GM19023 (cell line): ENCODE data around the gene TNIK.
"Not testable (repeated sequence)": the region's sequence is repeated elsewhere in the genome, so short reads cannot be mapped to it uniquely, and the experiment has no call there.

Experiments
- ATAC-seq: cut with Tn5 transposase; IDR thresholded peaks from one replicate; pipeline ENCODE4 v1.9.1; 2021; ENCODE audit warnings: mild to moderate bottlenecking, moderate library complexity; ENCODE audit not compliant: unreplicated experiment

Gene TNIK

DNA sequence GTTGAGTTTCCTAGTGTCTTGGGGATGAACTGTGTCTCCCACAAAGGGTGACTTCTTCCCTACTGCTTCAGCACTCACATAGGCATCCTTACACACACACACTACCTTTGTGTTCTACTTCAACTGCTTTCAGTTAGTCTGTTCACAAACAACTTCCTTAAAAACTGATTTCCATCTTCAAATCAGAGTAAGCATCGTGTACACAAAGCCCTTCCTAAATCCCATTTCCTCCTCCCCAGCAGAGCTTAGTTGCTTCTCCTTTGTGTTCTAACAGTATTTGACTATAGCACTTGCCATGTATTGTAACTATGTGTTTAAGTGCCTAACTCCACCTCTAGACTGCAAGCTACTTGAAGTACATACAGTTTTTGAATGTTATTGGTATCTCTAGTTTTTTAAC lies 71.7 kb downstream of the TNIK start:
- ATAC-seq = no peak

GRCh38 chr3:171387062-171387461 lies 73.1 kb downstream of the TNIK start:
- ATAC-seq = no peak

GRCh38 chr3:171385086-171385485 lies 75.1 kb downstream of the TNIK start:
- ATAC-seq = no peak

DNA sequence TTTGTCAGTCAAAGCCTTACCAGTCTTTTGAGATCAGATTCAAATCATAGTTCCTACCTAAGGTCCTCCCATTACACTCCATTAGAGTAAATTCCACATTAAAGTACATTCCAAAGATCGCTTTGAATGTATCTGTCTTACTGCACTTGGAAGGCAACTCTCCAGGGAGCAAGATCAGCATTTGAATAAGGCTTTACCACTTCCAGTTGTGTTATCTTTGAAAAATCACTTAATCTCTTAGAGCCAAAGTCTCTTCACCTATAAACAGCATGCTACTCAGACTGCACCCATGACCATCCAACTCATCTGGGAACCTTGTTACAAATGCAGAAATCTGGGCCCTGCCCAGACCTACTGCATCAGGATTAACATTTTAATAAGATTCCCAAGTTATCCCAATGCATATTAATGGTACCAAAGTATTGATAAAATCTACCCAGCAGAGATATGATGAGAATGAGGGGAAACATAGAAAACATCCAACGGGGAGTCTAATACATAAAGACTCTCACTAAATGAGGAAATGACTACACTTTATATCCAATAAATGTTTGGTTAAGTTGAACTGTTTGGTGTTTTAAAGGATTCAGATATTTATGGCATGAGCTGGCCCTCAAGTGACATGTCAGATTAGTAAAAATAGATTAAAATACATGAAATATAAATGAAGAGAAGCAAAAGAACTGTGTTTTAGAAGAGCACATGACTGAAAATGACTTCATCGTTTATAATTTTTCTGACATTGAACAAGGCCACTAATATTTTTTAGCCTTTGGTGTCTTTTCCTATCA lies 75.9 kb downstream of the TNIK start:
- no peak for ATAC-seq

- ATAC-seq = no peak
Observed at GRCh38 chr3:171383206-171384018, 76.8 kb downstream of the TNIK start.

DNA sequence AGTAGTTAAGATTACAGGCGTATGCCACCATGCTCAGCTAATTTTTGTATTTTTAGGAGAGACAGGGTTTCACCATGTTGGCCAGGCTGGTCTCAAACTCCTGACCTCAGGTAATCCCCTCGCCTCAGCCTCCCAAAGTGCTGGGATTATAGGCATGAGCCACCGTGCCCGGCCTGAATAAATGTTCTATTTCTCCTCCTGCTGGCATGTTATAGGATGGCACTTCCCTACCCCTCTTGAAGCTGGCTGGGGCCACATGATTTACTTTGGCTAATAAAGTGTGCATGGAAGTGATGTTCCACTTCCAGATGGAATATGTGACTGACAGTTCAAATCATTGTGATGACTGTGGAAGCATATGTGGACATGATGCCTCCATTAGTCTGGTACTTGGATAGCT lies 77.9 kb downstream of the TNIK start:
- not testable (repeated sequence) for ATAC-seq

DNA sequence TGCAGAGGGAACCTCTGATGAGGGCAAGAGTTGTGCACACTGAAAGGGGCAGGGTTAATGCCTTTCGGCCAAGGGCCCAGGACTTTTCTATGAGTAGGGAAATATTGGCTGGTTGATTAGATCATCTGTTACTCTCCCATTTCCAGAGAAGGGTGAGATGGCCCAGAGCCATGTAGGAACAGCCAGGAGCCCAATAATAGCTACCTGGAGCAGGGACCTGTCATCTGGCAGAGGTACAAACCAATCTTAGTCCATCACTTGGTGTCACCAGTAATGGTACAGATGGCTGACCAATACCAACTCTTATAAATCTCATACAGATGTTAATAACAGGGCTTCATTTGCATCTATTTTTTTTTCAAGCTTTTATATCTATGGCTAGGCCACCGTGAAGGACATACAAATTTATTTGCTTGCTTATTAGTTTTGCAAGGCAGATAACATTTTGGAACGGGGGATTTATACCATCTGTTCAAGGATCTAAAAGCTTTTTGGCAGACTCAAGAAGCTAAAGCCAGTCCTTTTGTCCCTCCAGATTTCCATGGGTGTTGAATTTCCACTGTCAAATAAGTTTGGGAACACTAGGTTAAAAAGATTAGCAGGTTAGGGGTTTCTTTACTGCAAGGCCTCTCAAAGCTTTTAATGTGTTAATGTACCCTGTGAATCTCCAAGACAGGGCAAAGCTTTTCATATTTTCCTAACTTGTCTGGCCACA lies 79.3 kb downstream of the TNIK start:
- ATAC-seq = no peak

DNA sequence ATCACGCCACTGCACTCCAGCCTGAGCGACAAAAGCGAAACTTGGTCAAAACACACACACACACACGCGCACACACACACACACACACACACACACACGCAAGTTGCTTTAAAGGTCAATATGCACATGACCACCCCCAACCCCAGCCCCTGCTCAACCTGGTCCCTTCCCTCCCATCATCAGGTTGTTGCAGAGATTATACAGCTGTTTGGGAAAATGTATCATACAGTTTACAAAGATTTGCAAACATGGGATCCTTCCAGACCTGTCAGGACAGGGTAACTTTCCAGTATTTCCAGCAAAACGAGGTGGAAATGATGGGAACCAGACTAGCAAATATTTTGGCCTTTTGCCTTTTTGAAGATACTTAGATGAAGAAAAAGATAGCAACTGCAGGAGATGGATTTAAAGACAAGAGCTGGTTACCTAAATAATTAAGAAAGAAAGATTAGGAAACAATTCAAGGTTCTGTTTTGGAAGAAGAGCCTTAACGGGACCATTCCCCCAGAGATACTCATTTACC lies 80.2 kb downstream of the TNIK start:
- no peak for ATAC-seq

- no peak for ATAC-seq
Observed at GRCh38 chr3:171379281-171379680, 80.9 kb downstream of the TNIK start.

- ATAC-seq = no peak
Observed at GRCh38 chr3:171378586-171378985, 81.6 kb downstream of the TNIK start.

GRCh38 chr3:171377859-171378258 lies 82.3 kb downstream of the TNIK start:
- ATAC-seq = no peak

GRCh38 chr3:171376596-171376947 lies 83.6 kb downstream of the TNIK start:
- ATAC-seq = no peak

DNA sequence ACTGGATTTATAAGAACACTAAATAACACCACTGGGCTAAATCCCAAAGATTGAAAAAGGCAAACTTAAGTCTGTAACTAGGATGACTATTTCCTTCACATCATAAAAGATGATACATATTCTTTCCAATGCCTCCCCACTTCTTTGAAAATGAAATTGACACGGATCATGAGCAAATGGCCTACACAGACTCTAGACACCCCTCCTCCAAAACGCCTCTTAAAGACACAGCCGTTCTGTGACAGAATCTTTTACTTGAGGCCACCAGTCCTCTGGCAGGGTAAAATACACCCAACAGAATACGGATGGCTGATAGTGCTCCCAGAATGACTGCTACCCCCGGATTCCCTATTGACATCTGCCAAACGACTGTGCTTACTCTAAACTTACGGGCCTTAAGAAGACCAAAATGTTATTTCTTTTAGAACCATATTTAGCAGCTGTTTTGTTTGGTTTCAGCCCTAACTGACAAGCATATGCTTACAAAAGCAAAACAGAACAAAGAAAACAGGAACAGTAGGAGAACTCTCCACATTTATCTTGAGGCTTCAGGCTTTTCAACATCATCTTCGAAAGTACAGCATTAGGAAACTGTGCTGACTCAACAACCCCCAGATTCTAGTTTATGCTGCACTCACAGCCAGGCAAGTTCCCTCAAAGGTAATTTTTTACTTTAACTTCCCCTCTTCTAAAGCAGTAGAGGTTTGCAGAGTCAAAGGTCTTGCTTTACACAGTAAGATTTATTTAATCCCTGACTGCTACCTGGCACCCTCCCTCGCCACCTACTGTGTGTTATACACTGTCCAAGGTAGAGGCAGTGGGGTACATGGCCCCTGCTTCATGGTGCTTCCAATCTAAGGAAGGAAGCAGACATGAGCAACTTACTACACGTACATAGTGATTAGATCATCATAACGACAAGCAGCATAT lies 84.3 kb downstream of the TNIK start:
- ATAC-seq = no peak

DNA sequence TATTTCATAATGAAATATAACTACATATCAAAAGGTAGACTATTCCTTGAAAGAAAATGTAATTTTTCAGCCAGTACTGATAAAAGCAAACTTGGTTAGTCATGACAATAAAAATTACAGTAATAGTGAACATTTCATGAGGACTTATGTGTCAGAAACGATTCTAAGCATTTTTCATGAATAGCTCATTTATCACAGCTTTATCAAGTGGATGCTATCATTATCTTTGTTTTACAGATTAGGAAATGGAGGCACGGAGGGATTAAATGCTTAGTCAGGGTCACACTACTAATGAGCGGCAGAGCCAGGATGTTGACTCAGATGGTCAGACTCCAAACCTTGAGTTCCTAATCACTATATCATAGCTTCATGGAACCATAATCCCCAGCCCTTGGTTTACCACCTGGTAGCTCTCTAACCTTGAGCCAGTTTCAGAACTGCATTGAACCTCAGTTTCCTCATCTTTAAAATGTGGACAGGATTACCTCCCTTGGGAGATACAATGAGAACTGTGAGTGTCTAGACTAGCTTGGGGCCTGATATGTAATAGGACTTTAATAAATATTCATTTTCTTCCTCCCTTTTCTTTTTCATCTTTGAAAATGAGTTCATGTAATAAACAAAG lies 85.4 kb downstream of the TNIK start:
- no peak for ATAC-seq

DNA sequence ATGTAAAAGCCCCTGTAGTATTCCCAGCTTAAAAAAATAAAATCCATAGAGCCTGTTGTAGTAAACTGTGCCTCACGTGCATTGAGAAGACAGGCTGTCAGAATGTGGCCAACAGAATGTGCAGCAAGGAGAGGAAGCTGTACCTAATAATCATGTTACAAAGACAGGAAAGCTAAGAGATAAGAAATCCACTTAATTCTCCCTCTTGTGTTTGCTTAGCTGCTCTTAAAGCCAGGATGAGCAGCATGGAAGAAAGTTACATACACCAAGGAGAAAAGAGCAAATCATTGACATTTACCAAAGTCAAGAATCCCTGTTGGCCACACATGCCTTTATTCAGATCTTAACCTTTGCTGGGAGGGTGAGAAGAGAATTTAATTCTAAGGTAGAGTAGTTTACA lies 85.9 kb downstream of the TNIK start:
- no peak for ATAC-seq

DNA sequence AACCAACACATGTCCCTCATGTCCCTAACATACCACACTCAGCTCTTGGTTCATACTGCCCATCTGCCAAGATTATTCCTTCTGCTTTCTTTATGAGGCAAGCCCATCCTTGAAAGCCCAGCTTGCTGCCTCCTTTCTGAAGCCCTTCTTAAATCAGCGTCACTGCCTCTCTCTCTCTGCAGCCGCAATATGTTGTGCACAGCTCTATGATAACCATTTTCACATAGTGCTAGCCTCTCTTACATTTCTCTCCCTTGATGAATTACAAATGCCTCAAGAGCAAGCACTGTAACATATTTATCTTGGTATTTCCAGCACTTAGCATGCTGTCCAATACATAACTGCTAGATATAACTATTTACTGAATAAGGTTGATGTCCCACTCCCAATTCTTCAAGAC lies 86.5 kb downstream of the TNIK start:
- no peak for ATAC-seq

GRCh38 chr3:171372694-171373093 lies 87.5 kb downstream of the TNIK start:
- no peak for ATAC-seq

DNA sequence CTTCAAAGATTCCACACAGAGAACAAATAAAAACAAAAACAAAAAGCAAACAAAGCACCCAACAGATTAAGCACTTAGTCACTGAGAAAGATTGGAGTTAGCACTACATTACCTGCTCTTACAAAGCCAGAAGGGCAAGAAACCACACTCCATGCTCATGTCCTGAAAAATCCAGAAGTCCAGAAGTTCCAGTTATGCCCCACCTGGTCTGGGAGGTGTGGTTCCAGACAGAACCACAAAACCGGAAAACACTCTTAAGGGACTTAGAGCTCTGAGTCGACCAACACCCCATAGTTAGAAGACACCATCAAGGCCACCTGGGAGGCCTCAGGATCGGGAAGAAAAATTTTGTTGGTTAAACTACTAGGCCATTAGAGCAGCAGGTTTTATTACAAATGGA lies 88.9 kb downstream of the TNIK start:
- no peak for ATAC-seq

DNA sequence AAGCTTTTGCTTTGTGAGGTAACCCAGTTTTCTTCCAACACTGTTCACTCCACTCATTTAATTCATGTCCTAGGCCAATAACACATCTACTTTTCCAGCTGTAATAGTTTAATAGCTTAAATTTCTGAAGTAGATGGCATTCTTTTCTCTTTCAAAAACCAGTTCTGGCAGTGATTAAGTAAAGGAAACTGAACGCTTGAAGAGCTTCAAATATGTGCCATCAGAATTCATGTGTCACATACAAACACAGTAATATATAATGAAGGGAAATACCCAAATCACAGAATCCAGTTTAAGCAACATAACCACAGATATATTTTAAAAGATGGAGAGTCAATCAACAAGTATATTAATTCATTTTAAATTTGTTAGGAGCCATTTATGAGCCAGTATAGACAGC lies 91.0 kb downstream of the TNIK start:
- ATAC-seq = no peak

- ATAC-seq = not testable (repeated sequence)
Observed at GRCh38 chr3:171366738-171367137, 93.5 kb downstream of the TNIK start.
